Measurements from ENCODE around the gene PHLDB2.

Gene PHLDB2

DNA sequence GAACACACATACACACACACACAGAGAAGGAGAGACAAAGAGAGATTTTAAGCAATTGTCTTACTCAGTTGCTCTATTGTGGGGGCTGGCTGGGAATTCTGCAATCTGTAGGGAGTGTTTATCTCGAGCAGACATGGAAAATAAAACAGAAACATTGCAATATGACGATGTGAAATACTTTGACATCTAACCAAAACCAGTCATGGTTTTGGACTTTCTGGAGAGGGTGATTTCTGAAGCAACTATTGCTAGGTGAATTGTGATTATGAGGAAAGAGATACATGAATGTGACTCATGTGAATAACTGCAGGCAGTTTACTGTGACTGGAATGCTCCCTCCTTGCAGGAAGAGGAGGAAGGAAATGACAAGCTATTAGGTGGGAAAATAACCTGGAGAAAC lies 12.3 kb upstream of the PHLDB2 start:
- ChIA-PET POLR2A (ENCODE audit: low non-redundant PET) (no interaction called here), CTCF (no interaction called here)
- peak; percentile 64 for DNase-seq (ENCODE audit: low spot score)
- TF ChIP-seq, protein P1, sequence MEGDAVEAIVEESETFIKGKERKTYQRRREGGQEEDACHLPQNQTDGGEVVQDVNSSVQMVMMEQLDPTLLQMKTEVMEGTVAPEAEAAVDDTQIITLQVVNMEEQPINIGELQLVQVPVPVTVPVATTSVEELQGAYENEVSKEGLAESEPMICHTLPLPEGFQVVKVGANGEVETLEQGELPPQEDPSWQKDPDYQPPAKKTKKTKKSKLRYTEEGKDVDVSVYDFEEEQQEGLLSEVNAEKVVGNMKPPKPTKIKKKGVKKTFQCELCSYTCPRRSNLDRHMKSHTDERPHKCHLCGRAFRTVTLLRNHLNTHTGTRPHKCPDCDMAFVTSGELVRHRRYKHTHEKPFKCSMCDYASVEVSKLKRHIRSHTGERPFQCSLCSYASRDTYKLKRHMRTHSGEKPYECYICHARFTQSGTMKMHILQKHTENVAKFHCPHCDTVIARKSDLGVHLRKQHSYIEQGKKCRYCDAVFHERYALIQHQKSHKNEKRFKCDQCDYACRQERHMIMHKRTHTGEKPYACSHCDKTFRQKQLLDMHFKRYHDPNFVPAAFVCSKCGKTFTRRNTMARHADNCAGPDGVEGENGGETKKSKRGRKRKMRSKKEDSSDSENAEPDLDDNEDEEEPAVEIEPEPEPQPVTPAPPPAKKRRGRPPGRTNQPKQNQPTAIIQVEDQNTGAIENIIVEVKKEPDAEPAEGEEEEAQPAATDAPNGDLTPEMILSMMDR (conservative IDR thresholded peaks at IDR 0.05; ENCODE audit: low read depth), result no peak
- H3K27ac ChIP-seq, result no peak overlapping the region

DNA sequence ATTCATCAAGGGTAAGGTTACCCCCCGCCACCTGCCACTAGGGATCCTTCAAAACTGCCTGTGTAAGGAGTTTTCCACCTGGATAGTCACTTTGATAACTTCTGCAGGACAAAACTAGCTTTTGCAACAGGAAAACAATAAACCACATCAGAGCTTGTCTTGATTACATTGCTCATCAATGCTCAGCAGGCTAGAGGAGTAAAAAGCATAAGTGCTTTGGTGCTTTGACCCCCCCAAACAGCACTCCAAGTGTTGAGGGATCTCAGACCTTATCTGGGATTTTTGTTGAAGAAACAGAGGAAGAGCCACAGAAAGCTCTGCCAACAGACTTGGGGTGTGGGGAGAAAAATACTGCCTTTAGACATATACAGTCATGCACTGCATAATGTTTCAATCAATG lies 10.8 kb upstream of the PHLDB2 start:
- ChIA-PET CTCF (no interaction called here), POLR2A (ENCODE audit: low non-redundant PET) (no interaction called here)
- TF ChIP-seq, protein P1 (conservative IDR thresholded peaks at IDR 0.05; ENCODE audit: low read depth), result no peak
- H3K27ac ChIP-seq, result no peak overlapping the region
- no peak for DNase-seq (ENCODE audit: low spot score)

DNA sequence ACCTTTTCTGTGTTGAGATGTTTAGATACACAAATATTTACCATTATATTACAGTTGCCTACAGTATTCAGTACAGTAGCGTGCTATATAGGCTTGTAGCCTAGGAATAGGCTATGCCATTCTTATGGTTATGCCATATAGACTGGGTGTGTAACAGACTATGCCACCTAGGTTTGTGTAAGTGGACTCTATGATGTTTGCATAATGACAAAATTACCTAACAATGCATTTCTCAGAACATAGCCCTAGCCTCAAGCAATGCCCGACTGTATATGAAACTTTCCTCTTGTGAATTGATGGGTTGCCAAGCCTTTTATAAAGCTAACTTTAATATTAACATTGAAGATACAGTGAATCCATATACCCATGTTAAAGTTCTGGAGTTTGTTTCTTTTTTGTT lies 10.3 kb upstream of the PHLDB2 start:
- POLR2A ChIA-PET (ENCODE audit: low non-redundant PET), result no interaction called here
- no peak overlapping the region for H3K27ac ChIP-seq
- CTCF ChIA-PET, result interaction anchor here (0.6 kb wide), 1 partner anchor 55 kb away, joined by 7 read pairs; no protein-coding TSS in a partner anchor
- no peak for DNase-seq (ENCODE audit: low spot score)
- TF ChIP-seq, protein P1 (conservative IDR thresholded peaks at IDR 0.05; ENCODE audit: low read depth), result no peak

DNA sequence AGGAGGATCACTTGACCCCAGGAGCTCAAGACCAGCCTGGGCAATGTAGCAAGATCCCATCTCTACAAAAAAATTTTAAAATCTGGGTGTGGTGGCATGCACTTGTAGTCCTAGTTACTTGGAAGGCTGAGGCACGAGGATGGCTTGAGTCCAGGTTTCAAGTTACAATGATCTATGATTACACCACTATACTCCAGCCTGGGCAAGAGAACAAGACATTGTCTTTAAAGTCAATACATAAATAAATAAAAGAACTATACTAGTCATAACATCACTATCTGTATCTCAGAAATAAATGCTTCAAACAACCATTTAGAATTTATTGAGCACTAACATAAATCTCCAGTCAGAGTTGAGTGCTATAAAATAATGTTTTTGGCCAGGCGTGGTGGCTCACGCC lies 8.5 kb upstream of the PHLDB2 start:
- ChIA-PET CTCF (interaction anchor here (0.6 kb wide), 1 partner anchor 15 kb away, joined by 3 read pairs; no protein-coding TSS in a partner anchor), POLR2A (ENCODE audit: low non-redundant PET) (no interaction called here)
- TF ChIP-seq, protein P1 (conservative IDR thresholded peaks at IDR 0.05; ENCODE audit: low read depth), result no peak
- peak overlapping the region; percentile 82 for H3K27ac ChIP-seq
- no peak for DNase-seq (ENCODE audit: low spot score)

DNA sequence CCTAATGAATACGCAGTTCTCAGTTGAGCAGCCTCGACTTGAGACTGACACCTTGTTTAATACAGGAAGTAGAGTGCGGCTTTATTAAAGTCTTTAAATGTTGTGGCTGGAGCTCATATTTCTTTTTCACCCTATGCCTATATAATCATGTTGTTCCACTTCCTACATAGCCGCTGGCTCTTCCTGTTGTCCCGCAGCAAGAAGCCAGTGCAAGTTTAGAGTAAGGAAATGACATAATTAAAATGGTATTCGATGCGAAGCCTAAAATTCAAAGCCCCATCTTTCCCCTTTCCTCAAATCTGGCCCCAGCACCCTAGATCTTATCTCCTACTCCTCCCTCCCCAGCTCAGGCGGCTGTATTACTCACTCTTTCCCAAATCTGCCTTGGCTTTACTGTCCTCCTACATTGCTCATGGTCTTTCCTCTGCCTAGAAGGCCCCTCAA lies 7.5 kb upstream of the PHLDB2 start:
- peak; percentile 61 for DNase-seq (ENCODE audit: low spot score)
- CTCF ChIA-PET, result interaction anchor here (0.6 kb wide), 1 partner anchor 107 kb away, joined by 4 read pairs; no protein-coding TSS in a partner anchor
- POLR2A ChIA-PET (ENCODE audit: low non-redundant PET), result no interaction called here
- peak overlapping the region; percentile 82; the same call in 1 of the 2 replicates for H3K27ac ChIP-seq
- TF ChIP-seq, protein P1 (conservative IDR thresholded peaks at IDR 0.05; ENCODE audit: low read depth), result no peak

DNA sequence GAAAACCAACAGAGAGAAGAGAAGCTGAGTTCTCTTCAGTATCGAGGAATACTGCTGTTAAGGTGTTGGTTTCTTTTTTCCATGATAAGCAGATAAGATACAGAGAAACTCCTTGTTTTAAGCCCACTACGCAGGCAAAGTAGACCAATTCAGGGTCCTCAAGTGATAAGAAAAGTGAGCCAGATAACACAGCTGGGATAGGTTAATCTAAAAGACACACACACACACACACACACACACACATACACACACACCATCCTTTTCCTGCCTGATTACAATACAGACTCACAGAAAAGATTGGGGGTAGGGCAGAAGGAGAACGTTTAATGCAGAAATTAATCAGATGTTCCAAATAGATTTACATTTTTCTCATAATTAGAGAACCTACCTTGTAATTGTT lies 6.5 kb upstream of the PHLDB2 start:
- DNase-seq (ENCODE audit: low spot score), result no peak

More for the DNA sequence above, 6.5 kb upstream of the PHLDB2 start:
- CTCF ChIA-PET, result no interaction called here
- no peak overlapping the region for H3K27ac ChIP-seq
- POLR2A ChIA-PET (ENCODE audit: low non-redundant PET), result no interaction called here
- TF ChIP-seq, protein P1 (conservative IDR thresholded peaks at IDR 0.05; ENCODE audit: low read depth), result no peak

All from RWPE1 (cell line).